ENCODE results near the gene GNPTG.
"Not testable (repeated sequence)": the region's sequence is repeated elsewhere in the genome, so short reads cannot be mapped to it uniquely, and the experiment has no call there.

GNPTG gene

DNA sequence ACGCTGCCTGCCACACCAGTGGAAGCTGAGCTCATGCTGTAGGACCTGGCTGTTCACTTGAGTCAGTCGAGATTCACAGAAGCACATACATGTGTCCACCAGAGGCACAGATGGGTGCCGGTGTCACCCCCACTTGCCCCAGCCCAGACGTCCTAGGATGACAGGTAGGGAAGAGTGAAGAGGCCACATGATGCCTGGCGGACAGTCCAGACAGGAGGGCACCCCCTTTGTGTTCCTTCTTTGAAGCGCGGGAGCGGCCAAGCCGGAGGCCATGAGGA is 33.5 kb upstream of the GNPTG start:
- DNase-seq (ENCODE audit: low read depth in 2 of 2, low spot score in 1 of 2): no peak

DNA sequence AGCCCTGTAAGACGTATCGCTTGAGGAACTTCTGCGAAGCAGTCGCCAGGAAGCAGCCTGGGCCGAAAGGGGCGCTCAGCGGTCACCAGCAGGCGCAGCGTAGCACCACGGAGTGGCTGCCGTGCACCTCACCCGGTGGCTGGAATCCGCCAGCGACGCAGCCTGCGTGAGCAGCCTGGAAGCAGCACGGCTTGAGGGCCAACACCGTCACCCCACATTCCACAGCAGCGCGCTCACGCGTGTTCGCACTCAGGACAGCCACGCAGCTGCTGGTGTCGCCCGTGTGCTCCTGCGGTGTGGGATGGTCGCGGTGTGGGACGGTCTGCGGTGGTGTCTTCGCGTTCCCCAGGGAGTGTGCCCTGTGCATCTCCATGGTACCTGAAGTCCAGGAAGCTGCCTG is 32.7 kb upstream of the GNPTG start:
- no peak for DNase-seq (ENCODE audit: low read depth in 2 of 2, low spot score in 1 of 2)

DNA sequence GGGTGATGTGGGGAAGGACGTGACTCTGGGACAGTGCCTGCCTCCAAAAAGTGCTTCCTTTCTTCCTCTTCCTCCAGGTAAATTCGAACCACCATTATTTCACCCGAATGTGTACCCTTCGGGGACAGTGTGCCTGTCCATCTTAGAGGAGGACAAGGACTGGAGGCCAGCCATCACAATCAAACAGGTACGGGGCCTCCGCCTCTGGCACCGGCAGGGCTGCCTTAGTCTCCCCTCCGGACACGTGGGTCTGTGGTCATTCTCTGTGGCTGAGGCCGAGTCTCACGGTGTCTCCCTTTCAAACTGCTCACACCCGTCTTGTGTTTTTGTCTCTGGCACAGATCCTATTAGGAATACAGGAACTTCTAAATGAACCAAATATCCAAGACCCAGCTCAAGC is 31.6 kb upstream of the GNPTG start:
- DNase-seq (ENCODE audit: low read depth in 2 of 2, low spot score in 1 of 2): no peak

DNA sequence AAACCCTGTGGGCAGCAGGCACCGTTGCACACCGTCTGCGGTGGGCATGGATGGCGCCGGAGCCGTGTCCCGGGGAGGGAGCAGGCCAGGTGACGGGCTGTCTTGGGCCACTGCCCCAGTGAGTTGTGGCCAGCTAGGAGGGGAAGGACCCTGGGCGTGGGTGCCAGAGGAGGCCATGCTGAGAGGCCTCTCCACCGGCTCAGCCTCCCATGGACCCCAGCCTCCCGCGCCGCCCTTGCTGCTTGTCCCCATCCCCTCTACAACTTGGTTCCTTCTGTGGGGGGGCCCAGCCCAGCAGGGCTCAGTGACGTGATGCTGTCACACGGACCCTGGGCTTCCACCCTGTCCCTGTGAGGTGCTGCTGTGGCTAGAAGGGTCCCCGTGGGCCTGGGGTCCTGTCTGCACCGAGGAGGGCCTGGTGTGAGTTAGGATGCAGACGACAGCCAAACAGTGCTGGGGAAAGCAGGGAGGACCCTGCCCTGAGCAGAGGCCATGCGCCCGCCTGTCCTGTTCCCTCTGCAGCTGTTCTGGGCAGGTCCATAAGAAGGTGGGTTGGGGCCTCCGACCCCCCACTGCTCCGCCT is 31.0 kb upstream of the GNPTG start:
- DNase-seq (ENCODE audit: low read depth in 2 of 2, low spot score in 1 of 2): no peak

DNA sequence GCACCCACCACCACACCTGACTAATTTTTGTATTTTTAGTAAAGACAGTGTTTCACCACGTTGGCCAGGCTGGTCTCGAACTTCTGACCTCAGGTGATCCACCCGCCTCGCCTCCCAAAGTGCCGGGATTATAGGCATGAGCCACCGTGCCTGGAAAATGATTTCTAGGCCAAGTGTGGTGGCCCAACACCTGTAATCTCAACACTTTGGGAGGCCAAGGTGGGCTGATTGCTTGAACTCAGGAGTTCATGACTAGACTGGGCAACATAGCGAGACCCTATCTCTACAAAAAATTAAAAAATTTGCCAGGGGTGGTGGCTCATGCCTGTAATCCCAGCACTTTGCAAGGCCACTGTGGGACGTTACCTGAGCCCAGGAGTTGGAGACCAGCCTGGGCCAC is 29.3 kb upstream of the GNPTG start:
- DNase-seq (ENCODE audit: low read depth in 2 of 2, low spot score in 1 of 2): no peak

DNA sequence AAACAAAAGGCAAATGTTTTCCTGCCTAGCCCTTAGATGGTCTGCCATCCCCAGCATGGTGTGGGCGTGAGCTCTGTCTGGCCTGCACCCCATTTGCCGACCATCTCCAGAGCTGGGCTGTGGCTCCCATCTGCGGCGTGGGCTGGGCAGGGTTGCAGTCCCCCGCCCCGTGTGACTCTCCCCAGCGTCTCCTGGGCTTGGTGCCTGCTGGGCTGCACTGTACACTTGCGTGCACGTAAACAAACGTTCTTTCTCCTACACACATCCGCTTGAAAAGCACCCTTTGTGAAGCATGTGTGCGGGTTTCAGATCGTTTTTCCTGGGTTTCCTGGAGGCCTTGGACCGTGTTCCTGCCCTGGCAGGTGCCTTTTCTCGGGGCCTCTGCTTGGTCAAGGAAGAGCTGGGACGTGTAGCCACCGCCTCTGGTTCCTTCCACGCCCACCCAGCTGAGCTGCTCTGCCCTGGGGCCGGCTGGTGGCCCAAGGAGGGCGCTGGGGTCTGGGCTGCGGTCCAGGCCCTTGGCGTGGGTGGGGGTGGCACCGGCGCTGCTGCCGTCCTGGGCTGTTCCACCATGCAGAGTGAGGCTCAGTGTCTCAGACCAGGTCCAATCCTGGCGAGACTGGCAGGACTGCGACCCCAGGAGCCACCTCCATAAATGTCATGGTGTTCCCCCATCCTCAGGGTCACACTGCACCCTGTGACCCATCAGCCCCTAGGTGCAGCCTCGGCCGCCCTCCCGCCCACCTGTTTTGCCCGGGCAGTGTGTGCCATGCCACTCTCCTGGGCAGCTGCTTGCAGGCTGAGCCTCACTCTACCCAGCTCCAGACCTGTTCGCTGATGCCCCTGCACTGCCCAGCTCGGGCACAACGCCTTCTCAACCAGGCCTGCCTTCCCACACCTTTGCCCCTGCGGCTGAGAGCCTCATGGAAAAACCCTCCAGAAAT is 28.2 kb upstream of the GNPTG start:
- no peak for DNase-seq (ENCODE audit: low read depth in 2 of 2, low spot score in 1 of 2)

DNA sequence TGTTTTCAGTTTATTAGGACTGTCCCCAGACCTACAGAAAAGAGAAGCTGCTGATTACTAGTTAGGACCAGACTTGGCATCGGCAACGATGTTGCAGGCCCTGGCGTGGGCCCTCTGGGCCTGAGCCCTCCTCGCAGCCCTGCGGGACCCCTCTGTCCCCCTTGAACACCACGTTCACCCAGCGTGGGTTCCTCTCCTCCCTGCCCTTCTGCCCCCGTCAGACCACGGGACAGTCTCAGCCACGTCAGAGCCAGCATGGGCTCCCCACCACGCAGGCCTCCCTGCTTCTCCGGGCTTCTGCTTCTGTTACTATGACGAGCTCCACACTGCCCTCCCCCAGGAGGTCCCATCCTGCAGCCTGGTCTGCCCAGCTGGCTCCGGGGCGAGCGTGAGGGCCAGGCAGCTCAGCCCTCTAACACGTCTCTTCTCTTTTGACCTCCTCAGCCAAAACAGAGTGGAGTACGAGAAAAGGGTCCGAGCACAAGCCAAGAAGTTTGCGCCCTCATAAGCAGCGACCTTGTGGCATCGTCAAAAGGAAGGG is 27.4 kb upstream of the GNPTG start:
- no peak for DNase-seq (ENCODE audit: low read depth in 2 of 2, low spot score in 1 of 2)

DNA sequence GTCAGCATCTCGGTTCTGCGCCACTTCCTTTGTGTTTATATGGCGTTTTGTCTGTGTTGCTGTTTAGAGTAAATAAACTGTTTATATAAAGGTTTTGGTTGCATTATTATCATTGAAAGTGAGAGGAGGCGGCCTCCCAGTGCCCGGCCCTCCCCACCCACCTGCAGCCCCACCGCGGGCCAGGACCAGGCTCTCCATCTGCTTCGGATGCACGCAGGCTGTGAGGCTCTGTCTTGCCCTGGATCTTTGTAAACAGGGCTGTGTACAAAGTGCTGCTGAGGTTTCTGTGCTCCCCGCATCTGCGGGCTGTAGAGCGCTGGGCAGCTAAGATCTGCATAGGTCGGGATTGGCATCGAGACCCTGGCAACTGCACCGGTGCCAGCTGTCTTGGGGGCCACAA is 26.5 kb upstream of the GNPTG start:
- no peak for DNase-seq (ENCODE audit: low read depth in 2 of 2, low spot score in 1 of 2)

DNA sequence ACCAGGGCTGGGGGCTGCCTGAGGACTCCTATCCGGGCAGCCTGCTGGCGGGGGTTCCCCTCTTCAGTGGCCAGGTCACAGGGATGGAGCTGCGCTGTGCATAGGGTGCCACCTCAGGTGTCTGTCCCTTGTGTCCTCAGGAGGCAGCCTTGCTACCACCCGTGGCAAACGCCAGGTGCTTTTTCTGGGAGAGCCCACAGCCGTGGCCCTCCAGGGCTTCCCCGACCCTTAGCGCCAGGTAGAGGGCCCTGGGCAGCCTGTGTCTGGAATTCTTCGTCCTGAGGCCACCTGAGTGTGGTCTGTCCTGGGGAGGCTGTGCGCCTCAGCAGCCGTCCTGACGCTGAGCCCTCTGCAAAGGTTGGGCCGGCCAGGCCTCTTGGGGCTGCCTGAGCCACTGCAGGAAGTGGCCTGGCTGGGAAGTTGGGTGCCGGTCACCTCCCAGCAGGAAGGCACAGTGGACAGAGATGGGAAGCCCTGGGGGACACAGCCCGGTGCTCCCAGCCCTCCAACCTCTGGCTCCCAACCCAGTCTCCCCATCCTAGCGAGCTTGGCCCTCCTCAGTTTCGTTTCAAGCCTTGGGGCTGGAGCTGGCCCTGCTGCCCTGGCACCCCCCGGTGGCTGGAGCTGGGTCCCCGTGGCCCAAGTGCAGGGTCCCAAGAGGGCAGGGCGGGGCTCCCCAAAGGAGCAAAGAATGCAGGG is 25.9 kb upstream of the GNPTG start:
- no peak for DNase-seq (ENCODE audit: low read depth in 2 of 2, low spot score in 1 of 2)

DNA sequence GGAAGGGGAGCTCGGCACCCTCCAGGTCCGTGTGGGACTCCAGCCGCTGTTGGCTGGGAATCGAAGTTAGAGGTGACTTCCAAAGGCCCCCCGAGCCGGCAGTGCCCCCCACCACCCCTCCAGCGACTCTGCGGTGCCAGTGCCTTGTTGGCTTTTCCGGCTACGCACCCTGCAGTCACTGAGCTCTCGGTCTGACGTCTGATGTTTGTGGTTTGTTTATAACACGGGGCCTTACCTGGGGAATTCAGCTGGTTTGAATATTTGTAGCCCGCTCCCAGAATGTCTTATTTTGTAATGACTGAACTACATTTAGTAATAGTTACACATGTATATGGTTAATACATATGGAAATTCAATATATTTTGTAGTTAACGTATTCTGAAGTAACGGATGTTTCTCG is 25.3 kb upstream of the GNPTG start:
- no peak for DNase-seq (ENCODE audit: low read depth in 2 of 2, low spot score in 1 of 2)

DNA sequence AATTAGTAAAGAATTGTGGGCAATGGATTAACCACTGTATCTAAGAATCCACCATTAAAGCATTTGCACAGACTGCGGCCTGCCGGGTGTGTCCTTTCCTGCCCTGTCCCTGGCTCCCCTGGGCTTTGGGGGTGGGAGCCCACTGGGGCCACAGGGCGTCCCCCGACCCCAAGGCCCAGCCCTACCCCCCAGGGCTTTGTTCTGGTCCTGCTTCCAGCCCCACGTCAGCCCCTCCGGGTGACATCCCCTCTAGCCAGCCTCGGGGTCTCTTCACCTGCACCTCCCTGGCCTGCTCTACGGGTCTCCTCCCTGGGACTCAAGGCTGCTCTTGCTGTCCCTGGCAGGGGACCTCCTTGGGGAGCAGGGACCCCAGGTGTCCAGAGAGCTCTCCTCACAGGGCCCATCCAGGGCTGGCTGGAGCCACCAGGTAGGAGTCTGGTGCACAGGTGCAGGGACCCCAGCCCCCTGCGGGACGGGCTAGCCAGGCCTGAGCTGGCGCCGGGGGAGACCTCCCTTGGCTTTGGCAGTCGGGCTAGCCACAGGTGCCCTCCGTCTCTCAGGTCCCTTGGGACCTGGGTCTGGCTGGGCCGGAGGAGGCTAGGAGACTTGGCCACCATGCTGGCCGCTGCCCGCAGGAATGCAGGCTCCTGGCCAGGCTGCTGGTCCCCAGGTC is 24.6 kb upstream of the GNPTG start:
- no peak for DNase-seq (ENCODE audit: low read depth in 2 of 2, low spot score in 1 of 2)

DNA sequence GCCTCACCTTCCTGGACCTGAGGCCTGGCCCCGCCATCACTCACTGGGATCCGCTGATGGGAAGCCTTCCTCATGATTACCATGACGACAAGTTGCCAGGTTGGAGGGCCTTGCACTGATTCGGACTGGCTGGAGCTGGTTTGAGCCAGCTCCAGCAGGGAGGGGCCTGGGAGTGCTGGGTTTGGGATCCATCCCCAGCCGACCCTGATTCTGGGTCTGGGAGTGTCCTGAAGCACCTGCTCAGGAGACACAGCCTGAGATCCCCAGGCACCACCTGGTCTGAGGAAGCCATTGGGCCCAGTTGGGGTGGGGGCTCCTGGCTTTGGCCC is 24.1 kb upstream of the GNPTG start:
- no peak for DNase-seq (ENCODE audit: low read depth in 2 of 2, low spot score in 1 of 2)

DNA sequence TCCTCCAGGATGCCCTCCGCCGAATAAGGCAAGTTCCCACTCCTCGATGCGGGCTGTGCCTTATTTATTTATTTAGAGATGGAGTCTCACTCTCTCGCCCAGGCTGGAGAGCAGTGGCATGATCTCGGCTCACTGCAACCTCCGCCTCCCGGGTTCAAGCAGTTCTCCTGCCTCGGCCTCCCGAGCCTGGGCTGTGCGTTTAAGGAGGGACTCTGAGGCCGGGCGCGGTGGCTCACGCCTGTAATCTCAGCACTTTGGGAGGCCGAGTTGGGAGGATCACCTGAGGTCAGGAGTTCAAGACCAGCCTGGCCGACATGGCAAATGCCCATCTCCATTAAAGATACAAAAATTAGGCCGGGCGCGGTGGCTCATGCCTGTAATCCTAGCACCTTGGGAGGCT is 23.6 kb upstream of the GNPTG start:
- not testable (repeated sequence) for DNase-seq (ENCODE audit: low read depth in 2 of 2, low spot score in 1 of 2)

DNA sequence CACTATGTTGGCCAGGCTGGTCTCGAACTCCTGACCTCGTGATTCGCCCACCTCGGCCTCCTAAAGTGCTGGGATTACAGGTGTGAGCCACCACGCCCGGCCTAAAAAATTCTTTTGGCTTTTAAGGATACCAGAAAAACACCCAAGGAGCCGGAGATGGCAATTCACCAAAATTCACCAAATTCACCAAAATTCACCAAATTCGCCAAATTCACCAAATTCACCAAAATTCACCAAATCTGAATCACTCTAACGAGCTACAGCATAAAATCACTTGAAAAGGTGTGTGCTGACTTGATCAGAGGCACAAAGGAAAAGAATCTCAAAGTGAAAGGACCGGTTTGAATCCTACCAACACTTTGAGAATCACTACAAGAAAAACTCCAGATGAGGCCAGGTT is 22.8 kb upstream of the GNPTG start:
- not testable (repeated sequence) for DNase-seq (ENCODE audit: low read depth in 2 of 2, low spot score in 1 of 2)

DNA sequence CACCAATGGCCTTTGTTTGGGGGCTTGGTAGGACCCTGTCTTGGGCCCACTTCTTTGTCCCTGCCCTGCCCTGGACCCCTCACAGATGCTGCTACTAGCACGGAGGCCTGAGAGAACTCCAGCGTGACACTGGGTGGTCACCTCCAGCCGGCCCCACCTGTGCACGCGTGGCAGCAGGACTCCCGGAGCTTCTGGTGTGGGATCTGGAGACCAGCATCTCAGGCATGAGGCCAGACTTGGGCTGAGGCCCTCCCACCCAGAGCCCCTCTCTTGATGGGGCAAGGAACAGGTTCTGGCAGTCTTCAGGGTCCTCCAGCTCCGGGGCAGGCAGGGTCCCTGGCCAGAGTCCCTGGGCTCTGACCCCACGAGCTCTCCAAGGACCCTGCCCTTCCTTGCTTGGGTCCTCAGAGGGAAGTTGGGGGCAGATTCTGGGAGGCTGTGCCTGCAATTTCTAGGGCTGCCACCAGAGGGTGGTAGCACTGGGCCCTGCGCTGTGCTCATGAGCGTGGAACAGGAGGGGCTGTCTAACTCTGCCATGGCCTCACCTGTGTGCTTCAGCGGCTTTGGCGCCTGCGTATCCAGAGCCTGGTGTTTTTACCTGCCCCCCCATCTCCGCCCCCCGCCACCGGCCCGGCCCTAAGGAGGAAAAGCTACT is 21.3 kb upstream of the GNPTG start:
- no peak for DNase-seq (ENCODE audit: low read depth in 2 of 2, low spot score in 1 of 2)

DNA sequence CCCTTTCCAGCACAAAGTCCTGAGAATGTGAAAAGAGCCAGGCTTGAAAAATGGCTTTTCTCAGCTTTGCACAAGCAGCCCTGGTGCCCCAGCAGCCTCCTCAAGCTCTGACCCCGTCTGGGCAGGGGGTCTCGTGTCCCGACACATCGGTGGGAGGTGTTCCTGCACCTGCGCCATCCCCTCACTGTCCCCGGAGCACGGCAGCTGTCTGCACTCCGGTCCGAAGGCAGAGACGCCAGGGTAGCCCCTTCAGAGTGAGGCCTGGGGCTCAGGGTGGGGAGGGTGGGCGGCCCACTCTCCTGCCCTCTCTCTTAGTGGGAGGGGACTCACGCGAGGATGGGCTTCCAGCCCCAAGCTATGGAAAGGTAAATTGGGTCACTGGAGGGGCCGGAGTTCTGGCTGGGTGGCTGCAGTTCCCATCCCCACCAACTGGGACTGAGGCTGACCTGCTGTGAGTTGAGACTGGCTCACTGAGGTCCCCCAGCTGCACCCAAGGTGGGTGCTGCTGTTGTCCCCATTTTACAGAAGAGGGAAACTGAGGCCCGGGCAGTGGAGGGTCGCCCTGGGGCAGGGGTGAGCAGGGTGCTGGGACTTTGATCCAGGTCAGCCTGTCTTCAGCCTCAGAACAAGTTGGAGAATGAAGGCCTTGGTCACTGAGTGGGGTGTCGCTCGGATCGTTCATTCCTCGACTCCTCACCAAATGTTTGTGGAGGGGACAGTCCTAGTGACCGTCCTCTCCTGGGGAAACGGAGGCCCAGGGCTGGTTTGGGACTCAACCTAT is 20.6 kb upstream of the GNPTG start:
- DNase-seq (ENCODE audit: low read depth in 2 of 2, low spot score in 1 of 2): no peak

DNA sequence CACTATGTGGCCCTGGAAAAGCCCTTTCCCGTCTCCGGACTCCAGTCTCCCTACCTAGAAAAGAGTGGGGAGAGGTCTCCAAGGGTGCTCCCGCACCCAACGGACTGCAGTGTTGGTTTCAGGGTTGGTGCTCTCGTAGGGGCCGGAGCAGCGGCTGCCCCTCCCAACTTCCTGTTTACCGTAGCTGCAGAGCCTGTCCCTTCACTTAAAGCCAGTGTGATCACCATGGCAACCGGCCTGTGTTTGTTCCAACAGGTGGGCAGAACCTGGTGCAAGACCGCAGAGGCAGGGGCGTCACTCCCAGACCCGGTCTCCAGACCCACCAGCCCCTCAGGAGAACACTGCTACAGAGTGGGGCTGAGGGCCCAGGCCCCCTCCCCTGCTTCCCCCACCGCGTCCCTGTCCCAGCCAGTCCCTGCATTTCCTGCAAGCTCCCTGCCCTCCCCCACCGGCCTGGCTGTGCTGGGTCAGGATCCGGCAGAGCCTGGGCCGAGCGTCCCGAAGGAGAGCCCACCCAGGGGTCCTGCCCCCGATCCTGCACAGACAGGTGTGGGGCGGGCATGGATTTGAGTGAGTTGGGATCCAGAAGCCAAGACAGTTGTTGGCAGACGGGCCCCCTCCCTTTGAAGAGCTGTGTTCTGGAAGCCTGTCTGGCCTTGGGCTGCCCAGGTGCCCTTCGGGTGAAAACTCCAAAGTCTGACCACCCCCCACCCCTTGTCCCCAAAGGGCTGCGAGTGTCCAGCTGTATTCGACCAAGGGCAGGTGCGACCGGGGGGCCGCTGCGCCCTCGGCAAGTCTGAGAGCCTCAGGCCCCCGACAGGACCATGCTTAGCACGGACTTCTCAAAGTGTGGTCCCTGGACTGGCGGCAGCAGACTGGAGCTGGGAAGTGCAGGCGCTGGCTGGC is 19.8 kb upstream of the GNPTG start:
- DNase-seq (ENCODE audit: low read depth in 2 of 2, low spot score in 1 of 2): peak in 1 of 2 donors; percentile 34

DNA sequence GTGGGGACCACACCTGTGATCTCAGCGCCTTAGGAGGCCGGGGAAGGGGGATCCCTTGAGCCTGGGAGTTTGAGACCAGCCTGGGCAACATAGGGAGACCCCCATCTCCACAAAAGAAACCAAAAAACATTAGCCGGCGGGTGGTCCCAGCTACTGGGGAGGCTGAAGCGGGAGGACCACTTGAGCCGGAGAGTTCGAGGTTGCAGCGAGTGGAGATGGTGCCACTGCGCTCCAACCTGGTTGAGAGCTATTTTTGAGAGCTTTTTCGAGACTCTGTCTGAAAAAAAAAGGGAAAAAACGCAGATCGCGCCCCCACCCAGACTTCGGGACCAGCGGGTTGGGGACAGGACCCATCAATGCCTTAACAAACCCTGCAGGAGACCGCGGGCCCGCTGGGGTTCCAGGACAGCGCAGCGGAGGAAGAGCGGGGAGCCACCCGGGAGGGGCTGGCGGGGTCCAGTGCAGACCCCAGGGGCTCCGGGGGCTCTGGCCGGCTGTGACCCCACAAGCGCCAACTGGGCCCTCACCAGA is 19.0 kb upstream of the GNPTG start:
- DNase-seq (ENCODE audit: low read depth in 2 of 2, low spot score in 1 of 2): no peak

DNA sequence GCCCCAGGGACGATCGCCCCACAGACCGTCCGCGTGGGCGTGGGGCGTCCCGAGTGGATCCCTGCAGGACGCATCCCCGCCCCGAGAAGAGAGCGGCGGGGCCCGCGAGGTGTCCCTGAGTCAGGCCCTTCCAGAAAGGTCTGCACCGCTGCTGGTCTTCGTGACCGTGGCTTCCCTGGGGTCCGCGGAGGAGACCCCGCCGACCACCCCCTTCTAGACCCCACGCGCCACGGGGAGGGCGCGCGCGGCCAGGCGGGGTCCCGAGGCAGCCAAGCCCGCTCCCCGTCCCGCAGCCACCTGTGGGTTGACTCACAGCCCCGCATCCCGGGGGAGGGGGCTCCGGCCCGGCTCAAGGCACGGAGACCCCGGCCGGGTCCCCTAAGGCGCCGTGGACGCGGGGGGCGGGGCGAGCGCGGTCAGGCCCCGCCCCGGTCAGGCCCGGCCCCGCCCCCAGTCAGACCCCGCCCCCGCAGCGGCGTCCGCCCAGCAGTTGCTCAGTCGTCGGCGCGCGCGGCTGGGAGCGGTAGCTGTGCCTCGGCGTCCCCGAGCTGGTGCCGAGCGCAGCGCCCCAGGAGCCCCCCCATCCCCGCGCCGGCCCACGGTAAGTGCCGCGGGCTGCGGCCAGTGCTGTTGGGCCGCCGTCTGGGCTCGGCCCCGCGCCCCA is 18.4 kb upstream of the GNPTG start, which contains the start of gene BAIAP3:
TSS of gene BAIAP3 (plus strand) at position 497 of the 664 bp plus-strand sequence. CDS start 4,905 bp downstream, outside the sequence.
- no peak for DNase-seq (ENCODE audit: low read depth in 2 of 2, low spot score in 1 of 2)
